Naive thymus-derived CD4-positive, alpha-beta T cell (primary cell): Measurements from ENCODE around the gene TRIM10. TPM values are rescaled to one million over a fixed set of nuclear protein-coding genes. Genes with fewer than 3 reads are reported as not detected.

Source experiments
- ATAC-seq: fragments of 150-1000 bp; cut with Tn5 transposase; 2 replicates; pipeline ENCODE4 v1.10.0; 2021; ENCODE audit warnings: mild to moderate bottlenecking, moderate library complexity
- CTCF ChIA-PET: fragments of 350-600 bp; sonication (Branson Sonifier 250); formaldehyde crosslinking; loops from one replicate; lab custom pipeline; 2021; ENCODE audit warnings: antibody characterized with exemption; lab: Charles Lee
- POLR2A ChIA-PET: fragments of 350-600 bp; sonication (Branson Sonifier 250); formaldehyde crosslinking; loops from one replicate; lab custom pipeline; 2021; ENCODE audit warnings: antibody characterized with exemption, inconsistent platforms; lab: Charles Lee
- DNase-seq, 9 donors: peaks; one replicate each; pipeline versions ENCODE4 v3.0.0 to v3.0.0-alpha.2; 2020 to 2022; ENCODE audit warnings: mixed read lengths in 1 of 9
- H3K27ac ChIP-seq: one replicate; pipeline ENCODE4 v1.7.0; 2013; ENCODE audit warnings: mild to moderate bottlenecking, low read depth, low read length, moderate library complexity
- H3K27me3 ChIP-seq, 2 donors: one replicate each; pipeline ENCODE4 v1.7.0; 2013; ENCODE audit warnings: low read length in 2 of 2, mild to moderate bottlenecking in 2 of 2, moderate library complexity in 2 of 2; ENCODE audit not compliant: control insufficient read depth in 2 of 2, insufficient read depth in 2 of 2
- H3K36me3 ChIP-seq, 3 experiments: 1 replicate in 2 of 3; 2 replicates in 1 of 3; pipeline ENCODE4 v1.7.0; 2013; ENCODE audit warnings: low read length in 3 of 3, mild to moderate bottlenecking in 3 of 3, moderate library complexity in 1 of 3; ENCODE audit not compliant: insufficient read depth in 3 of 3, control insufficient read depth in 2 of 3
- H3K4me1 ChIP-seq, 2 donors: one replicate each; pipeline ENCODE4 v1.7.0; 2013; ENCODE audit warnings: low read length in 2 of 2, mild to moderate bottlenecking in 2 of 2, moderate library complexity in 1 of 2; ENCODE audit not compliant: control insufficient read depth in 2 of 2, insufficient read depth in 2 of 2
- H3K4me3 ChIP-seq: 2 replicates; pipeline ENCODE4 v1.7.0; 2013; ENCODE audit warnings: mild to moderate bottlenecking, low read length
- H3K9me3 ChIP-seq, 3 experiments: 1 replicate in 2 of 3; 2 replicates in 1 of 3; pipeline ENCODE4 v1.7.0; 2013; ENCODE audit warnings: low read length in 3 of 3; ENCODE audit not compliant: control insufficient read depth in 2 of 3
- H3K27ac Mint-ChIP-seq, 9 donors: one replicate each; pipeline ENCODE4 v1.8.0; 2020 to 2022; ENCODE audit warnings: mixed read lengths in 9 of 9, mild to moderate bottlenecking in 8 of 9, moderate library complexity in 5 of 9, inconsistent platforms in 2 of 9
- H3K27me3 Mint-ChIP-seq, 5 donors: one replicate each; pipeline ENCODE4 v1.8.0; 2021 to 2022; ENCODE audit warnings: mixed read lengths in 5 of 5, mild to moderate bottlenecking in 1 of 5
- H3K36me3 Mint-ChIP-seq, 5 donors: one replicate each; pipeline ENCODE4 v1.8.0; 2020 to 2022; ENCODE audit warnings: mixed read lengths in 5 of 5, mild to moderate bottlenecking in 3 of 5, inconsistent platforms in 1 of 5
- H3K4me1 Mint-ChIP-seq, 7 donors: one replicate each; pipeline ENCODE4 v1.8.0; 2020 to 2022; ENCODE audit warnings: mixed read lengths in 7 of 7, mild to moderate bottlenecking in 3 of 7, inconsistent platforms in 1 of 7
- H3K4me3 Mint-ChIP-seq, 10 donors: one replicate each; pipeline ENCODE4 v1.8.0; 2020 to 2022; ENCODE audit warnings: mild to moderate bottlenecking in 10 of 10, mixed read lengths in 10 of 10, moderate library complexity in 6 of 10, inconsistent platforms in 2 of 10
- H3K9me3 Mint-ChIP-seq, 11 donors: one replicate each; pipeline ENCODE4 v1.8.0; 2020 to 2022; ENCODE audit warnings: mixed read lengths in 11 of 11, mild to moderate bottlenecking in 4 of 11, inconsistent platforms in 1 of 11, moderate library complexity in 1 of 11
- intact Hi-C, 2 donors: fragments of 100-400 bp; cut with micrococcal nuclease; formaldehyde crosslinking; loops; one replicate each; pipeline ENCODE4 v1.15.1; 2023
- polyA plus RNA-seq, 2 donors: library from polyadenylated mRNA; unstranded; fragments of 300-500 nt; fragmentation: Illumina TruSeq; gene quantifications; one replicate each; pipeline ENCODE4 v1.2.3, GENCODE V29; 2021
- total RNA-seq, 6 experiments: library from RNA in 5 of 6; stranded (reverse) in 5 of 6; gene quantifications; 1 replicate in 5 of 6; 2 replicates in 1 of 6; pipeline ENCODE4 v1.2.3 and lab custom pipeline; 2021 to 2026

Gene TRIM10
- total and polyA plus RNA-seq, 7 experiments from 2014 or later: 0.12 TPM; not detected in 6

DNA sequence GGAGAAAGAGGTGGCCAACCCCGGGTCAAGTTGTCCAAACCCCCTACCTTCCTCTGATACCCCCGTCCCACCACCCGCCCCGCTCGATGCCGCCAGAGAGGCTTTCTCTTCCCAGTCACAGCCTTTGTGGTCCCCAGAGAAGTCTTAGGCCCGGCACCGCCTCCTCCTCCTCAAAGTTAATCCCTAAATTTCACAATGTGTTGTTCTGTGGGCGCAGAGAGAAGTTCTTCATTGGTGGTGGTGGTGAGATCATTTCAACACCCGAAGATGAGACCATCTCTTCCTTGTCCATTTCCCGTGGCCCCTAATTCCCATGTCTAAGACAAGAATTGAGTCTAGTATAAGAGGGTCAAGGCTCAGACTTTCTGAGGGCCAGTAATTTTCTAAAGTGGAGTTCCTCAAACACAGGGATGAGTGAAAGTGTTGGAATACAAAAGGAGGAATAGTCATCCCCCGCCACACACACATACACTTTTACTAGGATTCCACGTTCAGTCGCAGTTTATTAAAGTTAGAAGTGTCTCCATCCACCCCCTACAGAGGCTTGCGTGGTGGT lies 58.5 kb downstream of the TRIM10 start:
- H3K4me1 Mint-ChIP-seq: peaks cover 41 to 58% (median 49%) of the 10 kb centered on the region in 7 donors
- peak overlapping the region; percentile 86 to 95 (median 91) for H3K4me3 Mint-ChIP-seq
- ChIA-PET POLR2A (interaction anchor here (1.0 to 5.9 kb wide), 6 partner anchors 8 to 43 kb away, joined by 3 to 36 read pairs (median 10); partner anchors contain the start of genes POLR1H and PPP1R11), CTCF (interaction anchor here (0.6 to 6.7 kb wide), 11 partner anchors 8 to 1537 kb away, joined by 3 to 170 read pairs (median 5); partner anchors contain the start of genes POLR1H and TRIM40)
- H3K9me3 Mint-ChIP-seq: peaks cover 0 to 1% (median 0%) of the 10 kb centered on the region in 11 donors
- H3K36me3 ChIP-seq: no peaks in the 10 kb centered on the region
- intact Hi-C loops: loop anchor here (1.0 to 5.0 kb wide), 5 partner anchors 110 to 243 kb away; partner anchors contain the start of genes TRIM26 (in 2 of the 2), RPP21 (in 1 of the 2) and TRIM39 (in 1 of the 2)
- ATAC-seq: peak; percentile 26
- H3K4me1 ChIP-seq: peaks cover 24 to 38% of the 10 kb centered on the region in 2 donors
- peaks cover 18 to 70% (median 27%) of the 10 kb centered on the region in 5 donors for H3K27me3 Mint-ChIP-seq
- H3K36me3 Mint-ChIP-seq: no peaks in the 10 kb centered on the region
- H3K4me3 ChIP-seq: peak overlapping the region; percentile 68
- DNase-seq: peak in 3 of 9 donors; percentile 1 to 13 (median 1)
- H3K27ac ChIP-seq: peak overlapping the region; percentile 49
- H3K27me3 ChIP-seq: peaks cover 5 to 10% of the 10 kb centered on the region in 2 donors
- H3K27ac Mint-ChIP-seq: peak overlapping the region in 8 of 9 donors; percentile 49 to 92 (median 86)
- no peaks in the 10 kb centered on the region for H3K9me3 ChIP-seq

Other genes with a start within 250 kb of the TRIM10 start
- gene HLA-A, start 218.7 kb downstream of the TRIM10 start, total RNA-seq: 1,000 to 10,000 TPM; 1,540 to 2,258 (median 1,836) TPM
- gene HLA-A, start 218.7 kb downstream of the TRIM10 start, polyA plus RNA-seq: 1,000 to 10,000 TPM; 2,350 to 3,318 TPM
- gene POLR1H, start 99.9 kb downstream of the TRIM10 start, total RNA-seq: 10 to 100 TPM; 27.3 to 66.8 (median 45.0) TPM
- 100 to 1,000 TPM in 1 of 2 donors, 10 to 100 TPM in 1; 89.2 to 128 TPM for gene POLR1H, start 99.9 kb downstream of the TRIM10 start, polyA plus RNA-seq
- gene PPP1R11, start 94.0 kb downstream of the TRIM10 start, total RNA-seq: 10 to 100 TPM; 49.4 to 67.1 (median 62.7) TPM
- gene PPP1R11, start 94.0 kb downstream of the TRIM10 start, polyA plus RNA-seq: 100 to 1,000 TPM; 112 to 113 TPM
- gene RNF39, start 85.4 kb downstream of the TRIM10 start, total RNA-seq: not detected
- under 1 TPM in 1 of 2 donors, not detected in 1; 0.33 TPM for gene RNF39, start 85.4 kb downstream of the TRIM10 start, polyA plus RNA-seq
- under 1 TPM in 2 of 5 experiments, not detected in 3; 0.32 TPM for gene TRIM31, start 48.1 kb downstream of the TRIM10 start, total RNA-seq
- gene TRIM31, start 48.1 kb downstream of the TRIM10 start, polyA plus RNA-seq: under 1 TPM in 1 of 2 donors, not detected in 1; 0.59 TPM
- gene TRIM40, start 25.1 kb downstream of the TRIM10 start, total RNA-seq: not detected
- not detected for gene TRIM40, start 25.1 kb downstream of the TRIM10 start, polyA plus RNA-seq
- gene TRIM15, start 2.3 kb upstream of the TRIM10 start, total RNA-seq: under 1 TPM in 1 of 5 experiments, not detected in 4; 0.46 TPM
- not detected for gene TRIM15, start 2.3 kb upstream of the TRIM10 start, polyA plus RNA-seq
- gene TRIM26, start 52.2 kb upstream of the TRIM10 start, total RNA-seq: 10 to 100 TPM; 40.1 to 73.1 (median 49.1) TPM
- 10 to 100 TPM; 23.0 to 45.8 TPM for gene TRIM26, start 52.2 kb upstream of the TRIM10 start, polyA plus RNA-seq
- 10 to 100 TPM; 12.8 to 42.1 (median 26.4) TPM for gene TRIM39, start 165.7 kb upstream of the TRIM10 start, total RNA-seq
- gene TRIM39, start 165.7 kb upstream of the TRIM10 start, polyA plus RNA-seq: 10 to 100 TPM in 1 of 2 donors, 1 to 10 TPM in 1; 7.6 to 18.6 TPM
- 10 to 100 TPM; 39.7 to 61.2 (median 44.9) TPM for gene RPP21, start 183.9 kb upstream of the TRIM10 start, total RNA-seq
- 100 to 1,000 TPM in 1 of 2 donors, 10 to 100 TPM in 1; 74.9 to 114 TPM for gene RPP21, start 183.9 kb upstream of the TRIM10 start, polyA plus RNA-seq